GM23248 (cell line): Measurements from ENCODE around the gene ITGA1. TPM values are rescaled to one million over a fixed set of nuclear protein-coding genes. Genes with fewer than 3 reads are reported as not detected.

Experiments
- DNase-seq: peaks from one replicate; pipeline ENCODE4 v3.0.0-alpha.2; 2015
- H2AFZ ChIP-seq: fragments of 200-600 bp; sonication (generic); 2 replicates; pipeline ENCODE4 v1.6.1; 2016; ENCODE audit warnings: antibody characterized with exemption
- H3F3A ChIP-seq: fragments of 200-600 bp; sonication (generic); 2 replicates; pipeline ENCODE4 v1.6.1; 2016; ENCODE audit warnings: mild to moderate bottlenecking, antibody characterized with exemption, mixed run types; ENCODE audit not compliant: insufficient read depth
- H3K27ac ChIP-seq: fragments of 200-600 bp; sonication (generic); 2 replicates; pipeline ENCODE4 v1.5.1; 2016; ENCODE audit warnings: mild to moderate bottlenecking
- H3K27me3 ChIP-seq: fragments of 200-600 bp; sonication (generic); replicated peaks from 2 replicates; pipeline ENCODE4 v1.6.1; 2016; ENCODE audit warnings: mild to moderate bottlenecking; ENCODE audit not compliant: insufficient read depth
- H3K36me3 ChIP-seq: fragments of 200-600 bp; sonication (generic); 2 replicates; pipeline ENCODE4 v1.6.1; 2016; ENCODE audit warnings: low read depth, mild to moderate bottlenecking
- H3K4me1 ChIP-seq: fragments of 200-600 bp; sonication (generic); 2 replicates; pipeline ENCODE4 v1.6.1; 2016; ENCODE audit warnings: mild to moderate bottlenecking; ENCODE audit not compliant: insufficient read depth
- H3K4me2 ChIP-seq: fragments of 200-600 bp; sonication (generic); one replicate; pipeline ENCODE4 v1.6.1; 2016; ENCODE audit warnings: mild to moderate bottlenecking; ENCODE audit not compliant: unreplicated experiment
- H3K4me3 ChIP-seq: fragments of 200-600 bp; sonication (generic); 2 replicates; pipeline ENCODE4 v1.5.1; 2016; ENCODE audit warnings: mild to moderate bottlenecking
- H3K79me2 ChIP-seq: fragments of 200-600 bp; sonication (generic); 2 replicates; pipeline ENCODE4 v1.6.1; 2016; ENCODE audit warnings: mild to moderate bottlenecking; ENCODE audit not compliant: insufficient read depth
- H3K9ac ChIP-seq: fragments of 200-600 bp; sonication (generic); 2 replicates; pipeline ENCODE4 v1.6.1; 2016; ENCODE audit warnings: mild to moderate bottlenecking
- H3K9me2 ChIP-seq: fragments of 200-600 bp; sonication (generic); 2 replicates; pipeline ENCODE4 v1.6.1; 2016; ENCODE audit warnings: mixed run types, mild to moderate bottlenecking, moderate library complexity; ENCODE audit not compliant: insufficient read depth
- H3K9me3 ChIP-seq: fragments of 200-600 bp; sonication (generic); one replicate; pipeline ENCODE4 v1.6.1; 2017; ENCODE audit warnings: low read depth
- H4K20me1 ChIP-seq: fragments of 200-600 bp; sonication (generic); 2 replicates; pipeline ENCODE4 v1.6.0; 2016; ENCODE audit not compliant: insufficient read depth
- EZH2 ChIP-seq: fragments of 200-600 bp; sonication (generic); IDR thresholded peaks from 2 replicates; pipeline ENCODE4 v1.6.1; 2018; ENCODE audit warnings: antibody characterized with exemption, mild to moderate bottlenecking; ENCODE audit not compliant: insufficient read depth, poor library complexity, severe bottlenecking
- EZH2phosphoT487 ChIP-seq: fragments of 200-600 bp; sonication (generic); IDR thresholded peaks from 2 replicates; pipeline ENCODE4 v1.6.1; 2018; ENCODE audit warnings: antibody characterized with exemption, moderate library complexity, mild to moderate bottlenecking, low read depth; ENCODE audit not compliant: insufficient read depth
- WGBS, 2 experiments: methylation state at CpG; one replicate each; pipeline ENCODE4 v1.1.6; 2015 to 2017; ENCODE audit warnings: low lambda C conversion rate in 2 of 2, low coverage in 1 of 2; ENCODE audit errors: missing lambda C conversion rate in 2 of 2; 5-methylcytosine and 5-hydroxymethylcytosine counted together
- in situ Hi-C: fragments of 300-500 bp; cut with MboI; formaldehyde crosslinking; loops from 2 replicates; pipeline ENCODE4 v1.15.0; 2020
- polyA plus RNA-seq: library from polyadenylated mRNA; unstranded; fragments of >200 nt; fragmentation: Nextera tagmentation; extraction: Ambion mirVana; gene quantifications from 2 replicates; pipeline ENCODE4 v1.2.1, GENCODE V29; 2016
- total RNA-seq: library from RNA; depleted of rRNA; stranded (reverse); fragments of >200 nt; shearing (Covaris generic); gene quantifications from 2 replicates; pipeline ENCODE4 v1.2.3, GENCODE V29; 2014; rRNA removed

ITGA1 gene
- 18.4 and 18.6 TPM in 2 replicates for total RNA-seq
- polyA plus RNA-seq: 8.1 and 8.9 TPM in 2 replicates

DNA sequence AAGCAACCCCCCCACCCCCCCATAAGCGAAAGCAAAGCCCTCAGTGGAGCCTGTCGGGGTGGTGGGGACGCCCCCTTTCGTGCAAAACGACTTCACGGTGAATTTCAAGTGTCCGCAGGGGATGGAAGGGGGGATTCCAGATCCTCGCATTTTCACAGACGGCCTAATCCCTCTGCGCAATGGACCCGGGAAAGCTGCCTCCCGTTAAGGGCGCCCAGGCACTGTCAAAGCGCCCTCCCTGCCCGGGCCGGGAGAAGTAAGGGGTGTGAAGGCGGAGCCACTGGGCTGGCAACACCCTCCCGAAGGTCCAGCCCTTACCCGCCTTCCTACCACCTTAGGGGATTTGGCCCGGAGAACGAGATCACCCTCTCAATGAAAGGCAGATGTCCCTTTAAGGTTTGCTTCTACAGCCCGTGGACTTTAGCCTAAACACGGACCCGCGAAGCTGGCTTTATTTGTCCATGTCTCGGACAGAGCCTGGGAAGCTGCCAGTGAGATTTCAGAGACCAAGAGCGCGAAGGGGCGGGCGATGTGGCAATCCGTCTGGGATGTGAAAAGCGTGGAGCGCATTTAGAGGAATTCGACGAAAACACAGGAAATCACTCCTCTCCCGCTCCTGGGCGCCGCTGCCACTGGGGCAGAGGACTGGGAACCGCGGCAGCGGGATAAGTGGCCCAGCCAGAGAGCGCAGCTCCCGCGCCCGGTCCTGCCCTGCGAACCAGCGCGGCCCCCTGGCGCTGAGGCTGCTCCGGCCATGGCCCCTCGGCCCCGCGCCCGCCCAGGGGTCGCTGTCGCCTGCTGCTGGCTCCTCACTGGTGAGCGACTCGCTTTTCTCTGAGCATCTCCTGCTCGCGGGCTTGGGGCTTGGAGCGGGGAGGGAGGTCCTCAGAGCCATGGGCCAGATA lies at the start of gene ITGA1, which contains the start of gene PELO:
ITGA1 (plus strand) TSS at position 317 of the 905 bp plus-strand sequence; CDS start at position 755, 438 bp downstream.
PELO (plus strand) TSS at position 317 of the 905 bp plus-strand sequence. CDS start 12,479 bp downstream, outside the sequence.
- in situ Hi-C loops: loop anchor here (25.0 kb wide), 1 partner anchor 124 kb away; no protein-coding TSS in a partner anchor
- H3K9me3 ChIP-seq: no peaks in the 10 kb centered on the region
- peaks cover 27% of the 10 kb centered on the region for H3F3A ChIP-seq
- H3K36me3 ChIP-seq: no peaks in the 10 kb centered on the region
- no peaks in the 10 kb centered on the region for H4K20me1 ChIP-seq
- H3K79me2 ChIP-seq: peaks cover 31% of the 10 kb centered on the region
- no peaks in the 10 kb centered on the region for H3K9me2 ChIP-seq
- H3K9ac ChIP-seq: peak within 1 kb of the TSS; percentile 86
- TF ChIP-seq EZH2 (no peak), EZH2phosphoT487 (no peak)
- H3K27me3 ChIP-seq: no peaks in the 10 kb centered on the region
- H3K4me3 ChIP-seq: peak within 1 kb of the TSS; percentile 85
- H2AFZ ChIP-seq: peak within 1 kb of the TSS; percentile 93
- peaks cover 26% of the 10 kb centered on the region for H3K4me1 ChIP-seq
- 1 to 3% methylated on average over 50 to 58 of the region's 61 CpGs for WGBS, 2 experiments
- H3K27ac ChIP-seq: peak within 1 kb of the TSS; percentile 79
- peak within 1 kb of the TSS; percentile 79 for H3K4me2 ChIP-seq
- peak; percentile 89 for DNase-seq

DNA sequence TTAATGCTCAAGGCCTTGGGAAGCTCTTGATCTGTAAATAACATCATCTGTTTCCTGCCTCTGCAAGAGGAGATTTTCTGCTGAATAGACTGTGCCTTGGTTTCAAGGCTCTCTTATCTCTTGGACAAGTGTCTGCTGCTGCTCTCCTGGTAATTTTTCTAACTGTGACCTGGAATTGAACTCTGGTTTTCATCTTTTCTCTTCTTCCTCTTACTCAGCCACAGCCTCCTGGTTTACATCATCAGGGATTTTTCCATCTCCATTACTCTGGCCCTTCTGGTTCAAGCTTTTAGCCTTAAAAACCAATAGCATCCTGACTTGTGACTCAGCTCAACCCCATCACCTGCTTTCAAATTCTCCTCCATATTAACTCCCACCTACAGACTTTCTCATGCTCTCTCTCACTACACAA lies 49.6 kb upstream of the ITGA1 start:
- Histone ChIP-seq H3K79me2 (no peaks in the 10 kb centered on the region), H3F3A (peaks cover under 1% of the 10 kb centered on the region; the same call in 1 of the 2 replicates), H3K4me1 (peaks cover 6% of the 10 kb centered on the region), H3K9me3 (no peaks in the 10 kb centered on the region), H3K9ac (no peak overlapping the region), H3K4me3 (no peak overlapping the region), H3K27ac (no peak overlapping the region), H3K36me3 (no peaks in the 10 kb centered on the region), H3K4me2 (no peak overlapping the region), H4K20me1 (no peaks in the 10 kb centered on the region), H2AFZ (no peak overlapping the region), H3K27me3 (no peaks in the 10 kb centered on the region), H3K9me2 (no peaks in the 10 kb centered on the region)
- in situ Hi-C loops: no loop called here
- DNase-seq: peak; percentile 24
- TF ChIP-seq EZH2phosphoT487 (no peak), EZH2 (no peak)

DNA sequence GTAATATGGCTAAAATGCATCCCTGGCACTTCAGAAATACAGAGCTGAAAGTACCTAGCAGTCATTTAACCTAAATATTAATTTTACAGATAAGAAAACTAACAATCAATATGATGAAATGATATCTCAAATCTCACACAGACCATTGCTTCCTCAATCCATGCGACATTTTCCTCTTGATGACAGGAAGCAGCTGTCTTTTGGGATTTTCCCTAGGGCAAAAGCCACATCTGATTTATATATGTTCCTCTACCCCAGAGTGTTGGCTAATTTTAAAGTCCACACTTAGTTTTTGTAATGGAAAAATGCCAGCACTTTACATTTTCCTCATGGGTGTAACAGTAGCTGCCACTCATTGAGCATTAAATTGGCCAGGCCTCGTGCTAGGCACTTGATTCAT lies 47.7 kb upstream of the ITGA1 start:
- no peaks in the 10 kb centered on the region for H3K36me3 ChIP-seq
- H3K27ac ChIP-seq: no peak overlapping the region
- H3K9me3 ChIP-seq: no peaks in the 10 kb centered on the region
- in situ Hi-C loops: no loop called here
- 81 to 90% methylated on average over 2 of the region's 2 CpGs for WGBS, 2 experiments
- DNase-seq: no peak
- no peak overlapping the region for H3K4me2 ChIP-seq
- no peak overlapping the region for H3K9ac ChIP-seq
- H3K27me3 ChIP-seq: no peaks in the 10 kb centered on the region
- no peaks in the 10 kb centered on the region for H3K79me2 ChIP-seq
- peaks cover 19% of the 10 kb centered on the region for H3K4me1 ChIP-seq
- H3K4me3 ChIP-seq: no peak overlapping the region
- H3K9me2 ChIP-seq: no peaks in the 10 kb centered on the region
- TF ChIP-seq EZH2: no peak
- no peak for TF ChIP-seq EZH2phosphoT487
- no peaks in the 10 kb centered on the region for H4K20me1 ChIP-seq
- no peak overlapping the region for H2AFZ ChIP-seq
- peaks cover 7% of the 10 kb centered on the region for H3F3A ChIP-seq

DNA sequence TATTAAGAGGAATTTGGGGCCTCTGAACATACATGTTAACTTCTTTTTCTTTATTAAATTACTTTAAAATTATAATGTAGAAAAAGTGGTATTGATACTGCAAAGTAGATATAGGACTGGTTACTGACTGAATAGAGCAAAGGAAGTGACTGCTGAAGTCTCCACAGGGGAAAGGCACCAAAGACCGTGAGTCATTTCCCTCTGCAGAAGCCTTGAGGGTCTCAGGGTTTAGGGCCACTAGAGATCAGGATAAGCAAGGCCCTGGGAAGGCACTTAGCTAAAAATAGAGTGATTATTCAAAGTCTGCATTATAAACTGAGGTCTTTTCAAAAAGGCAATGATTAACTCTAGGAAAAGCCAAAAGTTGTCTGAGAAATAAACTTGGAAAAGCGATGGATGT lies 44.7 kb upstream of the ITGA1 start:
- H3K36me3 ChIP-seq: no peaks in the 10 kb centered on the region
- TF ChIP-seq EZH2phosphoT487 (no peak), EZH2 (no peak)
- H3K9ac ChIP-seq: no peak overlapping the region
- peaks cover 34% of the 10 kb centered on the region for H3K4me1 ChIP-seq
- H3K9me3 ChIP-seq: no peaks in the 10 kb centered on the region
- peaks cover 12% of the 10 kb centered on the region for H3F3A ChIP-seq
- H2AFZ ChIP-seq: no peak overlapping the region
- in situ Hi-C loops: no loop called here
- DNase-seq: no peak
- 93 to 99% methylated on average over 2 of the region's 2 CpGs for WGBS, 2 experiments
- no peaks in the 10 kb centered on the region for H3K9me2 ChIP-seq
- no peak overlapping the region for H3K27ac ChIP-seq
- no peak overlapping the region for H3K4me2 ChIP-seq
- no peaks in the 10 kb centered on the region for H4K20me1 ChIP-seq
- H3K27me3 ChIP-seq: no peaks in the 10 kb centered on the region
- H3K4me3 ChIP-seq: no peak overlapping the region
- H3K79me2 ChIP-seq: no peaks in the 10 kb centered on the region
